GM10266 (cell line): ENCODE results near the gene RIBC2.
"Not testable (repeated sequence)": the region's sequence is repeated elsewhere in the genome, so short reads cannot be mapped to it uniquely, and the experiment has no call there.

ENCODE experiments used
- DNase-seq: peaks from one replicate; pipeline ENCODE4 v3.0.0; 2012; ENCODE audit errors: extremely low spot score
- CTCF ChIP-seq: IDR thresholded peaks from 2 replicates; pipeline ENCODE4 v1.5.1; 2012; ENCODE audit warnings: mild to moderate bottlenecking, low read depth; ENCODE audit not compliant: control insufficient read depth, insufficient read depth; ENCODE audit errors: missing control alignments

The RIBC2 gene

GRCh38 chr22:45429981-45430775 lies 16.7 kb downstream of the RIBC2 start:
- no peak for DNase-seq

GRCh38 chr22:45430871-45431270 lies 17.4 kb downstream of the RIBC2 start:
- TF ChIP-seq CTCF: no peak
- DNase-seq: no peak

More at GRCh38 chr22:45429981-45430775, 16.7 kb downstream of the RIBC2 start:
- TF ChIP-seq CTCF: no peak

- DNase-seq: no peak
- TF ChIP-seq CTCF: no peak
These were observed 21.5 kb downstream of the RIBC2 start for GRCh38 chr22:45434981-45435380.

GRCh38 chr22:45435544-45436139 lies 22.1 kb downstream of the RIBC2 start:
- DNase-seq: peak; percentile 90
- peak; percentile 98 for TF ChIP-seq CTCF

- not testable (repeated sequence) for DNase-seq
These were observed 23.5 kb downstream of the RIBC2 start for GRCh38 chr22:45436871-45437517.

GRCh38 chr22:45438336-45438735 lies 24.8 kb downstream of the RIBC2 start:
- no peak for TF ChIP-seq CTCF
- no peak for DNase-seq

GRCh38 chr22:45440688-45441087 lies 27.2 kb downstream of the RIBC2 start:
- not testable (repeated sequence) for DNase-seq

- peak; percentile 67 for TF ChIP-seq CTCF
- peak; percentile 64 for DNase-seq
These were observed 27.6 kb downstream of the RIBC2 start for GRCh38 chr22:45441138-45441537.
